Activated CD4-positive, alpha-beta T cell treated with anti-CD3 and anti-CD28 coated beads, Interleukin-2, amount 50 U/mL, for 4 hours (primary cell): ENCODE data around the gene G0S2.
"Not testable (repeated sequence)": the region's sequence is repeated elsewhere in the genome, so short reads cannot be mapped to it uniquely, and the experiment has no call there.

Source experiments
- DNase-seq, 2 experiments: peaks; one replicate each; pipeline ENCODE4 v3.0.0-alpha.2; 2020

G0S2 gene

DNA sequence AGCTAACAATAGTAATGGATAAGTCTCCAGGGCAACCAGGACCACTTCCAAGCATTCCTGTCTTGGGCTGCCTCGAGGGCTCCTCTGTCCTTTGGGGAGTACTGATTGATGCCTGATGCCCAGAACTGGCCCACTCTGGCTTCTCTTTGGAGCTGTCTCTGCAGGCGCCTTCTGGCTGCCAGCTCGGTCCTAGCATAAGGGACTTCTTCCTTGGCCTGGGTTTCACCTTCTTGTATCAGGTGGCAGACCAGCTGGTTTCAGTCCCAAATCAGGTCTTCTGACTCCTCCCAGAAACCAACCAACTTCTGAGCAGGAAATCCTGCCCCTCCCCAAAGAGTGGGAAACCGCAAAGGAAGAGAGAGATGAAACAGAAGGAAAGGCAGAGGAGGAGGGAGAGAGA is 10.6 kb downstream of the G0S2 start:
- DNase-seq: no peak

DNA sequence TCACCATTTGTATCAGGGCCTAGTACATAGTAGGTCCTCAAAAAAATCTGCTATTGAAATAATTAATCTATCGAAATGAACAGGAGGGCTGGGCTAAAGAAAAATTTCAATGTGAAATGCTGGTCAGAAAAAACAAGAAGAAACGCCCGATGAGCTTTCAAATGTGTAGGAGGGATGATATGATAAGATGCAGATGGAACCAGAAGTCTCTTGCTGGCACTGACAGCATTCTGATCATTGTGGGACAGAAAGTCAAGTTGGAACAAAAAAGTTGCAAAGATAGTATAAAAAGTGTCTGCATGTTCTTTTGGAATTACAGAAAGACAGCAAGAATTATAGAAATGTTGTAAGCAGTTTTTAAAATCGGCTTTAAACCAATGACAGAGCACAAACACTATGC is 11.1 kb downstream of the G0S2 start:
- no peak for DNase-seq

DNA sequence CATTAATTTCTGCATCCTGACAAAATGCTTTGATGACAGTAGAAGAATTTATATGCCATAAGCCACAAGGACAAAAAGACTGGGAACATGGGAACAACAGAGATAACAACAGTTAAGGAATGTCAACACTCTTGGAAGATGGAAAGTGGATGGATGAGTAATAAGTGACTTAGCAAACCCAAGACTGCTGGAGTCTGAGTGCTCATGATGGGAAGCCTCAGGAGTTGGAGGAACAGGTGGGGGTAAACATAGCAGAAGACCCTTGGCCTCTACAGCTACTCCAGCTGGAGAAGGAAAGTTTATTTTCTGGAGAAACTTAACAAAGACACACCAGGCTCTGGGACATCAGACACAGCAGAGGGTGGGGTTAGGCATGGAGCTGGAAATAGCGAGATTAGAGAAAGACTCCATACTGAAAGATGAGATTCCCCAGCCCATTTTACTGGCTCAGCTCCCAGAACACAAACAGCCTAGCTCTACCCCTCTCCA is 13.6 kb downstream of the G0S2 start:
- no peak for DNase-seq

DNA sequence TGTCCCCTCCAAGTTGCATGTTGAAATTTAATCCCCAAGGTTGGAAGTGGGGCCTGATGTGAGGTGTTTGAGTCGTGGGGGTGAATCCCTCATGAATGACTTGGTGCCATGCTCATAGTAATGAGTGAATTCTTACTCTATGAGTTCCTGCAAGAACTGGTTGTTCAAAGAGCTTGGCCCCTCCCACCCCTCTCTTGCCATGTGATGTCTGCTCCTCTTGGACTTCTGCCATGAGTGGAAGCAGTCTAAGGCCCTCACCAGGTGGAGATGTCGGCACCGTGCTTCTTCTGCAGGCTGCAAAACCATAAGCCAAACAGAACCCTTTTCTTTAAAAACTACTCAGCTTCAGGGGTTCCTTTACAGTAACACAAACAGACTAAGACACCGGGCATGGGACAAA is 14.3 kb downstream of the G0S2 start:
- DNase-seq: no peak

DNA sequence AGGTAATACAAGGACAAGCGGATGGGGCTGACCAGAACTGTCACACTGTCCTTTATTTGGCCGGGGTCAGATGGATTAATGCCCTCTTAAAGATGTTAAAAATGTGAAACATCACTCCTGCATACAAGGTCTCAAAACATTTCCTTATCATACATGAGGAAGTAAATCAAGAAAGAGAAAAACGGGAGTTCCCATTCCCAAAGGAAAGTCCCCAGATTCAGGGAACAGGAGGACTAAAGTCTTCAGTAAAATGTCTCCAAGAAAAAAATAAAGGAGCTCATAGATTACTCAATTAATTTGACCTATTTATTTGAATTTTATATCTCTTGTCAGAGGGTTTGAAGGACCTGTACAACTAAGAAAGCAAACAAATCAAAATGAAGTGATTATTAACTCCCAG is 16.0 kb downstream of the G0S2 start:
- DNase-seq: no peak

DNA sequence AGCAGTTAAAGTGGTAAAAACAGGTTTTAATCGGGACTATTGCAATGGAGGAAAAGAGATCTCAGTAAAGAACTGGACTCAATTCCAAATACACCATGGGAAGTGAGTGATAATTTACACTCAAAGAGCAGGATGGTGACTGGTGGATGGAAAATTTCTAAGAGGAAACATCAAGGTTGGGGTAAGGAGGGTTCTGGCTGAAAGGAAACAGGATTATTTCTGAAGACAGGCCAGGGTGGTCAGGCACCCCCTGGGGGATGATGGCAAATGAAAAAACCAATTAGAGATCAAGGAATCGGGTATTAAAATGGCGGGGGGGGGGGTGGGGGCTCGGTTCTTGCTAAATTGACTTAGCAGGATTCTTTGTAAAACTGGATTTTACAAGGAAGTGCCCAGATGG is 17.1 kb downstream of the G0S2 start:
- no peak for DNase-seq

- DNase-seq: peak; percentile 68 to 69
These were observed 17.7 kb downstream of the G0S2 start for GRCh38 chr1:209692745-209693504.

GRCh38 chr1:209696673-209697072 is 21.5 kb downstream of the G0S2 start:
- DNase-seq: no peak

GRCh38 chr1:209697126-209697525 is 21.9 kb downstream of the G0S2 start:
- DNase-seq: no peak

- DNase-seq: not testable (repeated sequence)
These were observed 25.5 kb downstream of the G0S2 start for GRCh38 chr1:209700686-209701085.

DNA sequence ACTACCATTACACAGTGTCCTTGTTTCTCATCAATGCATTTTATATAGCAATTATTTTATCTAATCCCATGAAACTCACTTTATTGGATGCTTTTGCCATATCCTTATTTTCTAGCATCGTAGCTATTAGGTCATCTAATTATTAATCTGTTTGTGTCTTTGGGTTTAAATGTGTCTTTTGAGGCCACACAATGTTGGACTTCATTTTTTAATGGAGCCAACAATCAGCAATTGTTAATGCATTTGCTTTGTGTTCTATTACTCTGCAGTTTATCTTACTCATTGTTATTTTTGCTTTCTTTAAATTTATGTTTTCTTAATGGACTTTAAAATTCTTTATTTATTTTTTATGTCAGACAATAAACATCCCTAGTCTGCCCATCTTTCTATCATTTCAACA is 27.6 kb downstream of the G0S2 start:
- DNase-seq: no peak

DNA sequence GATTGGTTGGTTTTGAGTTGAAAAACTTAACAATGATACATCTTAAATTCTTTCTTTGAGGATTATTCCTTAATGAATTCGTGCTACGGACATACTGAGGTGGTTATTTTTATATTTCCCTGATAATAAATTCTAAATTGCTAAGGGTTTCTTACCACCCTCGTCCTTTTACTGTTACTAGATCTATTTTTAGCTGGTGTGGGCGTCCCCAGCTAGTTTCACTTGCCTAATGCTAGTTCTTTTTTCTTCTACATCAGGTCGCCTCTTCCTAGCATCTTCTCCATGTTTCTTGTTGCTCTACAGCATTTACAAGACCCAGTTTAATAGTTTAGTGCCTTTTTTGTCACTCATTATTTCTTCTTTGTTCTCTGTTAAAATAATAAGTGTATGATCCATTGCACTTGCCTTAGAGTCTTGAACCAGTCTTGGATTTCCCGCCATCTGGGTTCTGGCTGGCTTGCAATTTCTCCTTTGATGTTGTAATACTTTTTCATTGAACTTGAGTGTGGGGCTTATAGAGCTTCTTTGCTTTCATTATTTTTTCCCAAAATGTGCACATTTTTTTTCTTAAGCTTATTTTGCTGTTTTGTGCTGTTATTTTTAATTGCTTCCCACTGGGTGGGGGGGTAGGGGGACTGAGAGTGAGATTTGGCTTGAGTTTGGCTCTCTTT is 28.8 kb downstream of the G0S2 start:
- no peak for DNase-seq

DNA sequence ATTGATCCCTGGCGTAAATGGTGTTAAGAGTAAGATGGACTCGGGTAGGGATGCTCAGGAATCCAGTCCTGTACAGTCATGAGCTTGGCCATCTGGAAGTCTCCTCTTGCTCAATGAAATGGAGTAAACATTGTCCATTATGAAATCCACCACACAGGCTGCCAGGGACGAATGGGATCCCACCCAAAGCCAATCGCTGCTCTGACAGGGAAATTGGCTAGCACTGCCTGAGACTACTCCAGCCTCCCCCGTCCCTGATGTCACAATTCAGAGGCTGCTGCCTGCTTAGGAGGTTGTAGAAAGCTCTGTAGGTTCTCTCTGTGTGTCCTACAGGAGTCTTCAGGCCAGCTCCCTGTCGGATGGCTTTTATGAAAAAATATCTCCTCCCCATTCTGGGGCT is 29.4 kb downstream of the G0S2 start, which contains the start of gene HSD11B1:
Gene HSD11B1 (plus strand): TSS at position 263 of the 400 bp plus-strand sequence. CDS start 97 bp downstream, at position 360.
- no peak for DNase-seq

DNA sequence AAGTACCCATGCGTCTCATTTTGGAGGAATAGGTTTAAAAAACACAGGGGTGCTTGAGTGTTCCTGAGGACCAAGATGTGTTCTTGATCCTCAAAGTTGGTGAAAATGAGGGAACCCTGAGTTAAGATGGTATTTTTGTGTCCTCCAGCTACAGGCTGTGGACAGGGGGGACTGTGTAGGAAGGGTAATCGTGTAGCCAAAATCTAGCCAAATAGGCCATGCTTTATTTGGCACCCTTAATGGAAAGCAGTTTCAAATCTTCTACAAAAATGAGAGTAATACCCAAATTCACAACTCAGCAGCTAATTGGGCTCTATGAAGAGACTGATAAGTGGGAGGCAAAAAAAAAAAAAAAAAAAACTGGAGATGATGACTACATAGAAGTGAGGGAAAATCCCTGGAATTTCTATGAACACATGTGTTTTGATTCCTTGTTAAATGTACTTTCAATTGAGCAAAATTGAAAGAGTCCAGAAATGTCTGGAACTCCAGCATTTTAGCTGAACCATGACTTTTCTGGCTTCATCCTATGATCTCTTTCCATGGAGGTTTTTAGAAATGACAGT is 29.9 kb downstream of the G0S2 start:
- DNase-seq: no peak

- DNase-seq: no peak
These were observed 31.4 kb downstream of the G0S2 start for GRCh38 chr1:209706622-209707021.

GRCh38 chr1:209707308-209707707 is 32.1 kb downstream of the G0S2 start:
- DNase-seq: no peak

DNA sequence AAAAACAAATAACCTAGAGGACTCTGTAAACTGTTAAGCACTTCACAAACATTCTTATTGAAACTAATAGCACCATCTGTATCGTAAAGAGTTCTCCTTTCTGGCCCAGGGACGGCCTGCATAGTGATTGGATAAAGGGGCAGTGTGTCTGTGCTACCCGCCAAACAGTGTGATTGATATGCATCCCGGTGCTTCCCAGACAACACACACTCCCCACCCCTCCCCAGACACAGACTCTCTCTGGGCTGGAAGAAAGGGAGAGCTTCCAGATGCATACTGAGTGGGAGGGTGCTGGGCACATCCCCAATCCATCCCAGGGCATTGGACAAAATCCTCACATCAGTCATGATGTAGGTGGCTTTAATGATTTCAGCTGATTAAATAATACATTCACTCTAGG is 33.1 kb downstream of the G0S2 start:
- DNase-seq: no peak

GRCh38 chr1:209710093-209710492 is 34.9 kb downstream of the G0S2 start:
- no peak for DNase-seq

DNA sequence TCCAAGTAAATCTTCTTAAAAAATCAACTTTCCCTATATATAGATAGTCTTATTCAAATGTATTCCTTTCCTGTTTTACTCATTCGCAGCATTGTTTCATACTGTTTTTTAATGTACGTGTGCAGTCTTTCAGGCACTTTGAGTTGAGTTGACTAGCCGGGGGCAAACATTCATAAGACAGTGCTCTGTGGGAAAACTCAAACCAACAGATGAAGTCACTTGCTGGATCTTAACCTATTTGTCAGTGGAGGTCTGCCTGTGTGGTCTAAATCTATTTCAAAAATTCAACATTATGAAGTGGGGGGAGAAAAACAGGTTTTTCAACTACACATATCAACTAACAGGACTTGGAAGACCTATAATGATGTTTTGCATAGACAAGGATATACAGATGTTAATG is 35.6 kb downstream of the G0S2 start:
- DNase-seq: no peak

DNA sequence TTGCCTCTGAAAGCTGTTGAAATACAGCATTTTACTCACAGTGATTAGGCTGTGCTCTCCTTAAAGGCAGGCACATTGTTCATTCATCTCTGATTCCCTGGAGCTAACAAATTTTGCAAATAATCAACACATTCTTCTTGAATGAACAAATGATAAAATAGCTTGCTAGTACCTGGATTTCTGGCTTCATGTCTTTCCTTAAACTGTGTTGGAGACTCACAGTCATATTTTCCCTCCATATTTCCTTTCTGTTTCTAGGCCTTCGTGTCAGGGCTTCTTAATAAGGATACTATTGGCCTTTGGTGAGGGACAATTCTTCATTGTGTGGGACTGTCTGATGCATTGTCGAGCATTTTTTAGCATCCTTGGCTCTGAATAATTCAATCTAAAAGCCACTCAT is 39.1 kb downstream of the G0S2 start:
- DNase-seq: no peak

GRCh38 chr1:209715314-209715713 is 40.1 kb downstream of the G0S2 start:
- DNase-seq: no peak

GRCh38 chr1:209717818-209718217 is 42.6 kb downstream of the G0S2 start:
- no peak for DNase-seq

DNA sequence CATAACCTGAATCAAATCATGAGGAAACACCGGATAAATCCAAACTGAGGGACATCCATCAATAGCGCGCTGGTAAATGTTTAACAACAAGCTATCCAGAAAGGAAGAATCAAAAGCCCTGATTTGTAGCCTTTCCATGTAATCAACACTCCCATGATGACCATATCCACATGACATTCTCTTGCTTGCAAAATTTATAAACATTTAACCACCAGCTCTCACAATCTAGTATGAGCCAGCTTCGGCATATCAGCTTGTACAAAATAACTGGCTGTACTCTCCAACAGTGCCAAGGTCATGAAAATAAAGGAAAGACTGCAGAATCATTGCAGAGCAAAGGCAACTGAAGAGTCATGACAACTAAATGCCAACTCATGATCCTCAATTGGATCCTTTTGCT is 45.1 kb downstream of the G0S2 start:
- no peak for DNase-seq

DNA sequence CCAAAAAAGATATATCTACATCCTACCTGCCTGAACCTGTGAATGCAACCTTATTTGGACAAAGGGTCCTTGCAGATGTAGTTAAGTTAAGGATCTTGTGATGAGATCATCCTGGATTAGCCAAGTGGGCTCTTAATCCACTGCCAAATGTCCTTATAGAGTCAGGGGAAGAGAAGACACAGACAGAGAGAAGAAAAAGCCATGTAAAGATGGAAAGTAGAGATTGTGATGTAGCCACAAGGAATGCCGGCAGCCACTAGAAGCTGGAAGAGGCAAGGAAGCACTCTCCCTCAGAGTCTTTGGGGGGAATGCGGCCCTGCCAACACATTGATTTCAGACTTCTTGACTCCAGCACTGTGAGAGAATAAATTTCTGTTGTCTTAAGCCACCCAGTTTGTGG is 45.6 kb downstream of the G0S2 start:
- no peak for DNase-seq
